Measurements from ENCODE around the gene FBXL19. TPM values are rescaled to one million over a fixed set of nuclear protein-coding genes. Genes with fewer than 3 reads are reported as not detected.

Gene FBXL19
- total RNA-seq, 1 donor from 2014 or later: 24.8 TPM

DNA sequence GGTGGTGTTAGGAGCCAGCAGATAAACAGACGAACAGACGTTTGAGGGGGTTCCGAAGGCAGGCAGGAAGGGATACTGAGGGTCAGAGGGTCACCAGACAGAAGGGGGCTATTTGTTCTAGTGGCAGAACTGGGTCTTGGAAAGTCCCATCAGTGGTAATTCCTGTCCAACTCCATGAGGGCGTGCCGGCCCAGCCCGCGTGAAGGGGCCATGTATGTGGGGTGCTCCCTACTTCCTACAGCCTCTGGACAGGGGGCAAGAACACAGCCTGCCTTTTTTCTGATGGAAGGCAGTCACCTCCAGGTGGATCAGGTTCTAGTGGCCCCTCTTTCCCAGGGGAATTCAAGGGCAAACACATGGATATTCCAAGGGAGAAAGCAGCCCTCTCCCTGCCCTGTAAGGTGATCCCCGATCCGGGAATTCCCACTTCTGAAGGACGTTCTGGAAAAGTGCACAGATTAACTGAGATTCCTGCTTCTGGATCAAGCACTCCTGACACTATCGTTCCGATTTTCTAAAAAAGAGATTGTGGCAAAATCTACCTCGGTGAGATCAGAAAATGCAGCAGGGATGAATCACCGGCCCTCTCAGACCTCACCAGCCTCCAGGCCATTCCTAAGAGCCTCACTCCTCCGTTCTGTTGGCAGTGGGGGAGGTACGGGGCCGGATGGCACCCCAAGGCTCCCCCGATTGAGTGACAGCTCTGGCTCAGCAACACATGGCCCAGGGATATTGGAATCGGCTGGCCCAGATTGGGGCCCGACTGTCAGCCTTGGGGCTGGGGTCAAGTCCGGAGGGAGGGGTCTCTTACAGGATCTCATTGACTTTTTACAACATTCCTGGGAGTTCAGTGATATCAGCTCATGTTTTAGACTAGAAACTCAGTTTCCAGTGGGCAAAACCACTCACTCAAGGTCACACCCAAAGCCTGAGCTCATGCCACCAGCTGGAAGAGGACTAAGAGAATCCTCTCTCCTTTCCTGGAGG is 74.6 kb downstream of the FBXL19 start:
- intact Hi-C loops (cut with micrococcal nuclease): loop anchor here (1.0 to 10.0 kb wide), 15 partner anchors 12 to 875 kb away; partner anchors contain the start of genes ARMC5, CFAP119, COX6A2 and HSD3B7

Other genes starting within 250 kb of the FBXL19 start
- gene SRCAP, start 224.4 kb upstream of the FBXL19 start, total RNA-seq: 93.9 and 99.5 TPM in 2 replicates
- gene PHKG2, start 175.1 kb upstream of the FBXL19 start, total RNA-seq: 44.6 and 47.4 TPM in 2 replicates
- 1.6 TPM in 2 replicates for gene CFAP119, start 161.5 kb upstream of the FBXL19 start, total RNA-seq
- 97.2 and 102 TPM in 2 replicates for gene RNF40, start 161.2 kb upstream of the FBXL19 start, total RNA-seq
- gene ZNF629, start 136.4 kb upstream of the FBXL19 start, total RNA-seq: 1.9 and 2.1 TPM in 2 replicates
- gene BCL7C, start 29.5 kb upstream of the FBXL19 start, total RNA-seq: 26.3 and 26.7 TPM in 2 replicates
- 0.12 and 0.39 TPM in 2 replicates for gene CTF1, start 27.0 kb upstream of the FBXL19 start, total RNA-seq
- 22.3 and 23.0 TPM in 2 replicates for gene ORAI3, start 25.5 kb downstream of the FBXL19 start, total RNA-seq
- gene SETD1A, start 34.2 kb downstream of the FBXL19 start, total RNA-seq: 25.9 and 27.8 TPM in 2 replicates
- gene HSD3B7, start 61.6 kb downstream of the FBXL19 start, total RNA-seq: 9.0 and 10.6 TPM in 2 replicates
- gene STX1B, start 87.1 kb downstream of the FBXL19 start, total RNA-seq: 1.5 and 1.6 TPM in 2 replicates
- gene STX4, start 110.0 kb downstream of the FBXL19 start, total RNA-seq: 93.7 and 102 TPM in 2 replicates
- gene ZNF668, start 150.7 kb downstream of the FBXL19 start, total RNA-seq: 14.5 and 15.5 TPM in 2 replicates
- gene ZNF646, start 150.8 kb downstream of the FBXL19 start, total RNA-seq: 31.3 and 33.0 TPM in 2 replicates
- 4.1 and 5.5 TPM in 2 replicates for gene PRSS53, start 165.4 kb downstream of the FBXL19 start, total RNA-seq
- gene VKORC1, start 171.2 kb downstream of the FBXL19 start, total RNA-seq: 61.1 and 63.1 TPM in 2 replicates
- gene BCKDK, start 184.8 kb downstream of the FBXL19 start, total RNA-seq: 24.6 and 25.4 TPM in 2 replicates
- 53.5 and 55.4 TPM in 2 replicates for gene KAT8, start 194.1 kb downstream of the FBXL19 start, total RNA-seq
- gene PRSS8, start 212.2 kb downstream of the FBXL19 start, total RNA-seq: not detected in 2 replicates
- gene PRSS36, start 226.5 kb downstream of the FBXL19 start, total RNA-seq: 1.1 and 2.1 TPM in 2 replicates

All from T-helper 1 cell treated with Interleukin-12 subunit alpha and Interleukin-12 subunit beta and Interleukin-4 antibody, amounts not matched to agents 30 ng/mL and 1 ng/mL, for 36 hours (primary cell).